Measurements from ENCODE around the gene MINDY1.
A peak's percentile ranks its signal among the peaks of the same experiment; 100 is the strongest.

MINDY1 gene

GRCh38 chr1:150987924-150988323 lies 18.8 kb downstream of the MINDY1 start:
- DNase-seq (ENCODE audit: low read depth in 4 of 4, low spot score in 1 of 4) = no peak

GRCh38 chr1:150985179-150985825 lies 21.4 kb downstream of the MINDY1 start:
- DNase-seq (ENCODE audit: low read depth in 4 of 4, low spot score in 1 of 4) = no peak

- no peak for DNase-seq (ENCODE audit: low read depth in 4 of 4, low spot score in 1 of 4)
These were observed 24.6 kb downstream of the MINDY1 start, which contains the start of gene ANXA9 for GRCh38 chr1:150981805-150982712. ANXA9 (plus strand) TSS chr1:150982292; CDS start chr1:150983106, 814 bp downstream.

GRCh38 chr1:150981177-150981804 lies 25.4 kb downstream of the MINDY1 start:
- no peak for DNase-seq (ENCODE audit: low read depth in 4 of 4, low spot score in 1 of 4)

- peak; percentile 76 to 82 (median 80) for DNase-seq (ENCODE audit: low read depth in 4 of 4, low spot score in 1 of 4)
These were observed 27.3 kb downstream of the MINDY1 start for GRCh38 chr1:150979092-150980056.

GRCh38 chr1:150976879-150977694 lies 29.6 kb downstream of the MINDY1 start:
- peak in 3 of 4 experiments; percentile 37 to 72 (median 43) for DNase-seq (ENCODE audit: low read depth in 4 of 4, low spot score in 1 of 4)

GRCh38 chr1:150976401-150976821 lies 30.3 kb downstream of the MINDY1 start:
- no peak for DNase-seq (ENCODE audit: low read depth in 4 of 4, low spot score in 1 of 4)

GRCh38 chr1:150974580-150975478 lies 31.9 kb downstream of the MINDY1 start, which contains the start of gene CERS2:
CERS2 (minus strand) TSS chr1:150974835; CDS start chr1:150969090, 5,745 bp downstream.
- DNase-seq (ENCODE audit: low read depth in 4 of 4, low spot score in 1 of 4) = peak in 3 of 4 experiments; percentile 43 to 59 (median 50)

- DNase-seq (ENCODE audit: low read depth in 4 of 4, low spot score in 1 of 4) = peak in 2 of 4 experiments; percentile 31 to 33
These were observed 32.7 kb downstream of the MINDY1 start for GRCh38 chr1:150973836-150974579.

- no peak for DNase-seq (ENCODE audit: low read depth in 4 of 4, low spot score in 1 of 4)
These were observed 33.4 kb downstream of the MINDY1 start for GRCh38 chr1:150973258-150973835.

GRCh38 chr1:150972417-150972940 lies 34.2 kb downstream of the MINDY1 start:
- no peak for DNase-seq (ENCODE audit: low read depth in 4 of 4, low spot score in 1 of 4)

GRCh38 chr1:150971583-150972416 lies 34.9 kb downstream of the MINDY1 start:
- no peak for DNase-seq (ENCODE audit: low read depth in 4 of 4, low spot score in 1 of 4)

GRCh38 chr1:150970808-150971582 lies 35.7 kb downstream of the MINDY1 start:
- no peak for DNase-seq (ENCODE audit: low read depth in 4 of 4, low spot score in 1 of 4)

GRCh38 chr1:150969626-150970025 lies 37.1 kb downstream of the MINDY1 start:
- DNase-seq (ENCODE audit: low read depth in 4 of 4, low spot score in 1 of 4) = no peak

- DNase-seq (ENCODE audit: low read depth in 4 of 4, low spot score in 1 of 4) = no peak
These were observed 38.2 kb downstream of the MINDY1 start for GRCh38 chr1:150968491-150968890.
